Activated naive CD4-positive, alpha-beta T cell treated with anti-CD3 and anti-CD28 coated beads for 36 hours (primary cell): Measurements from ENCODE around the gene DPY19L1. TPM values are rescaled to one million over a fixed set of nuclear protein-coding genes. Genes with fewer than 3 reads are reported as not detected.
"Not testable (repeated sequence)": the region's sequence is repeated elsewhere in the genome, so short reads cannot be mapped to it uniquely, and the experiment has no call there.

ENCODE experiments used
- CTCF ChIA-PET: fragments of 350-600 bp; sonication (Branson Sonifier 250); formaldehyde crosslinking; loops from one replicate; lab custom pipeline; 2021; ENCODE audit warnings: antibody characterized with exemption; lab: Charles Lee
- DNase-seq: peaks from one replicate; pipeline ENCODE4 v3.0.0-alpha.2; 2020
- H3K27ac Mint-ChIP-seq: one replicate; pipeline ENCODE4 v1.8.0; 2021; ENCODE audit warnings: mild to moderate bottlenecking, mixed read lengths
- H3K27me3 Mint-ChIP-seq: one replicate; pipeline ENCODE4 v1.8.0; 2021; ENCODE audit warnings: low read depth, mixed read lengths
- H3K36me3 Mint-ChIP-seq: one replicate; pipeline ENCODE4 v1.8.0; 2021; ENCODE audit warnings: low read depth, mixed read lengths
- H3K4me1 Mint-ChIP-seq: one replicate; pipeline ENCODE4 v1.8.0; 2021; ENCODE audit warnings: low read depth, mixed read lengths
- H3K4me3 Mint-ChIP-seq: one replicate; pipeline ENCODE4 v1.8.0; 2021; ENCODE audit warnings: mild to moderate bottlenecking, moderate library complexity, mixed read lengths
- H3K9me3 Mint-ChIP-seq: one replicate; pipeline ENCODE4 v1.8.0; 2021; ENCODE audit warnings: mixed read lengths
- intact Hi-C: fragments of 100-400 bp; cut with micrococcal nuclease; formaldehyde crosslinking; loops from one replicate; pipeline ENCODE4 v1.15.1; 2023
- total RNA-seq, 2 experiments: library from RNA; stranded (reverse); gene quantifications; one replicate each; pipeline ENCODE4 v1.2.3, GENCODE V29; 2021

DPY19L1 gene
- total RNA-seq, 2 experiments from 2014 or later, result 5.3 to 5.9 TPM

DNA sequence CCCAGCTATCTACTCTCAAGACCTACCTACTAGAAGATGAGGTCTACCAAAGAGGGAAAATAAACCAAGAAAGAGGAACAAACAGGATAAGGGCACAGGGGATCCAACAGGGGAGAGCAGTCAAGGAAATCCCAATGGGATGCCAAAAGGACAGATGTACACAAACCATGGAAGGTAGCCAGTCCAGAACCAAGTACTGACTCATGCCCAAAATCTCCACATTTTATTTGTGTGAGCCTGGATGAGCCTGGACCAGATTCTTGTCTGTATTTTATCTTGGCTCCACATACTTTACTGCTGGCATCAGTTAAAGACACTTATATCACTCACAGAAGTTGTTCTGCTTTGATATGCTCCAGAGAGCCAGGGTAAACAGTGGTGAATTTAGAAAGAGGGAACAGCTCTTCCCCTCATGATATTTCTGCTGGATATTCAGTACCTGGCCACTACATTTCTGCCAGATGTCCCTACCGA, 34.1 kb downstream of the DPY19L1 start:
- H3K27ac Mint-ChIP-seq, H3K4me3 Mint-ChIP-seq, intact Hi-C loops, DNase-seq, H3K27me3 Mint-ChIP-seq, H3K36me3 Mint-ChIP-seq, H3K9me3 Mint-ChIP-seq, CTCF ChIA-PET, H3K4me1 Mint-ChIP-seq: not testable (repeated sequence)

- H3K27ac Mint-ChIP-seq, H3K27me3 Mint-ChIP-seq, H3K9me3 Mint-ChIP-seq, CTCF ChIA-PET, H3K4me1 Mint-ChIP-seq, DNase-seq, H3K36me3 Mint-ChIP-seq, intact Hi-C loops, H3K4me3 Mint-ChIP-seq: not testable (repeated sequence)
Measured at GRCh38 chr7:34998335-34998734, 39.0 kb downstream of the DPY19L1 start.

DNA sequence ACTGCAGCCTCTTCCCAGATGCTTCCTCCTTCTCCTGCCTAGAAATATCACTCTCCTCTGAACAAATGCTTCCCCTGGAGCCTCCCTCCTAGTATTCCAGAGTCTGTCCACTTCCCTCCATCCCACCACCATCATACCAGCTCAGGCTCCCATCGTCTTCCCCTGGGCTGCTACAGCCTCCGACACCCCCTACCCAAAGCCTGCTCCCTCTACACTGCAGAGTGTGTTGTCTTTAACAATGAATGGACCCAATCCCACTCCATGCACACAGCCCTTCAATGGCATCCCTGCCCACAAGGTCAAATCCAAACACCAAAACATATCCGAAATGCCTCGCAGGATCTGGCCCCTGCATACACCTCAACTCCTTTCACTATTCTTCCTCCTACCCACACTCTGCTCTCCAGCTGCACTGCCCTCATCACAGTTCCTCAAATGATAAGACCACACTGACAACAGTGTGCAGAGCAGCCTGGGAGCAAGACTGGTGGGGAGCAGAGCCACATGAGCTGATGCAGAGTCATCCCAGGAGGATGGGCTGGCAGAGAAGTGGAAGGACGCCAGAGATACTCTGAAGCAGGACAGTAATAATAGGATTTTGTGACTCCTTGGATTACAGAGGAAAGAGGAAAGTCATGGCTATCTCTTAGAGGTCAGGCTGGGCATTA, 40.7 kb downstream of the DPY19L1 start:
- DNase-seq, H3K4me3 Mint-ChIP-seq, CTCF ChIA-PET, H3K27ac Mint-ChIP-seq, H3K36me3 Mint-ChIP-seq, intact Hi-C loops, H3K4me1 Mint-ChIP-seq, H3K9me3 Mint-ChIP-seq, H3K27me3 Mint-ChIP-seq: not testable (repeated sequence)

GRCh38 chr7:34995757-34996156, 41.5 kb downstream of the DPY19L1 start:
- CTCF ChIA-PET, result interaction anchor here (0.7 kb wide), 1 partner anchor 16 kb away, joined by 3 read pairs; no protein-coding TSS in a partner anchor
- Mint-ChIP-seq H3K4me1 (peaks cover 7% of the 10 kb centered on the region), H3K4me3 (no peak overlapping the region), H3K27ac (no peak overlapping the region), H3K36me3 (peaks cover 2% of the 10 kb centered on the region), H3K27me3 (no peaks in the 10 kb centered on the region), H3K9me3 (no peaks in the 10 kb centered on the region)
- intact Hi-C loops, result no loop called here
- no peak for DNase-seq

- peak; percentile 34 for DNase-seq
- H3K36me3 Mint-ChIP-seq, result no peaks in the 10 kb centered on the region
- H3K27me3 Mint-ChIP-seq, result no peaks in the 10 kb centered on the region
- H3K27ac Mint-ChIP-seq, result no peak overlapping the region
- no peaks in the 10 kb centered on the region for H3K9me3 Mint-ChIP-seq
- H3K4me3 Mint-ChIP-seq, result no peak overlapping the region
- H3K4me1 Mint-ChIP-seq, result peaks cover 7% of the 10 kb centered on the region
- CTCF ChIA-PET, result interaction anchor here (0.8 kb wide), 1 partner anchor 170 kb away, joined by 3 read pairs; no protein-coding TSS in a partner anchor
- intact Hi-C loops, result loop anchor here (1.0 kb wide), 1 partner anchor 43 kb away; no protein-coding TSS in a partner anchor
Measured at GRCh38 chr7:34991938-34992840, 45.1 kb downstream of the DPY19L1 start.

GRCh38 chr7:34988442-34989125, 48.7 kb downstream of the DPY19L1 start:
- H3K36me3 Mint-ChIP-seq, H3K27me3 Mint-ChIP-seq, H3K4me1 Mint-ChIP-seq, H3K9me3 Mint-ChIP-seq, intact Hi-C loops, CTCF ChIA-PET, H3K27ac Mint-ChIP-seq, H3K4me3 Mint-ChIP-seq, DNase-seq: not testable (repeated sequence)

DNA sequence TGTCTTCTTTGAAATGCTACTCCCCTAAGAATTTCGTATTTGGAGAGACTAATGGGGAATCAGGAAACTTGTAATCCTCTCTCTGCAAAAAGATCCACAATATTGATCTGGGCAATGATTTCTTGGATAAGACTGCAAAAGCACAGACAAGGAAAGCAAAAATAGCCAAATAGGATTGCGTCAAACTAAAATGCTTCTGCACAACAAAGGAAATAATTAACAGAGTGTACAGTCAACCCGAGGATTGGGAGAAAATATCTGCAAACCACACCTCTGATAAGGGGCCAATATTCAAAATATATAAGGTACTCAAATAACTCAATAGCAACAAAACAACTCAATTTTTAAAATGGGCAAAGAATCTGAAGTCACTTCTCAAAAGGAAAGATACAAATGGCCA, 52.1 kb downstream of the DPY19L1 start:
- H3K4me3 Mint-ChIP-seq, DNase-seq, H3K36me3 Mint-ChIP-seq, H3K27ac Mint-ChIP-seq, intact Hi-C loops, CTCF ChIA-PET, H3K4me1 Mint-ChIP-seq, H3K27me3 Mint-ChIP-seq, H3K9me3 Mint-ChIP-seq: not testable (repeated sequence)

DNA sequence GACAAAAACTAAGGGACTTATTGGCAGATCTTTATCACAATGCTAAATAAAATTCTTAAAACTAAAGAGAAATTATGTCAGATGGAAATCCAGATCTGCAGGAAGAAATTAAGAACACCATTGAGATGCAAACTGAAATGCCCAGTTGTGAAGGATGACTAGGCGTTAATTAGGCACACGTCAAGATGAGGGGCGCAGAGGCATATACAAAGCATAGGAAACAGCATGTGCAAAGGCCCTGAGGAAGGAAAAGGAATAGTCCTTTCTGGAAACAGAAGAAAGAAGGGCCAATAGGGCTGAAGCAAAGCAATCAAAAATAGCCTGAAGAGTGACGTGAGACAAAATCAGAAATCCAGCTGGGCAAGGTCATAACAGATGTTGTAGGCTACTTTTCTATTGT, 53.1 kb downstream of the DPY19L1 start:
- H3K9me3 Mint-ChIP-seq, H3K4me3 Mint-ChIP-seq, H3K4me1 Mint-ChIP-seq, H3K27ac Mint-ChIP-seq, CTCF ChIA-PET, H3K36me3 Mint-ChIP-seq, H3K27me3 Mint-ChIP-seq, intact Hi-C loops, DNase-seq: not testable (repeated sequence)

DNA sequence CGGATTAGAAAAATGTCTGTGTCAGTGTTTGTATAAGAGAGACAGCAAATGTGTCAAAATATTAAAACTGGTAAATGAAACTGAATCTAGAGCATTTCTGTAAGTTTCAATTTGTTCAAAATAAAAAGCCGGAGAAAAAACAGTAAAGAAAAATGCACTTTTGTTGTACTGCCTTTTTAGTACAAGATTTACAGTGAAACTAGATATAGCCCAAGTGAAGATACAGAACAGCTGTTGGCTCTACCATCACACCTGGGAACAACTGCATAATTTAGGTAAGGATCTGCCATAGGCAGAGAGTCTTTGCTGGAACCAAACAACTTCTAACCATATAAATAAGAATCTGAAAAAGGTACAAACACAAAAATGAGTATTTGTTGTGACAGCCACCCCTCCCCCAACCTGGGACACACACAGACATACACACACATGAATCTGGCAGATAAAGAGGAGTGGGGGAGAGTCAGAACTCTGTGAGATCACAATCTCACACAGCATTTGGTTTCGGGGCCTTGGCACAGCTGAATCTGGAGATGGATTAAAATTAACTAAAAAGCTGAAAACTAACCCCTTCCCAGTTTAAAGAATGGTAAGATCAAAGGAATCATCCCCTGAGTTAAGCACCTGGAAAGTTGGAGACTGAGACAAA, 54.8 kb downstream of the DPY19L1 start:
- Mint-ChIP-seq H3K9me3 (peaks cover 4% of the 10 kb centered on the region), H3K36me3 (peaks cover 3% of the 10 kb centered on the region), H3K4me3 (no peak overlapping the region), H3K4me1 (no peaks in the 10 kb centered on the region), H3K27ac (no peak overlapping the region), H3K27me3 (no peaks in the 10 kb centered on the region)
- intact Hi-C loops, result no loop called here
- CTCF ChIA-PET, result no interaction called here
- no peak for DNase-seq

DNA sequence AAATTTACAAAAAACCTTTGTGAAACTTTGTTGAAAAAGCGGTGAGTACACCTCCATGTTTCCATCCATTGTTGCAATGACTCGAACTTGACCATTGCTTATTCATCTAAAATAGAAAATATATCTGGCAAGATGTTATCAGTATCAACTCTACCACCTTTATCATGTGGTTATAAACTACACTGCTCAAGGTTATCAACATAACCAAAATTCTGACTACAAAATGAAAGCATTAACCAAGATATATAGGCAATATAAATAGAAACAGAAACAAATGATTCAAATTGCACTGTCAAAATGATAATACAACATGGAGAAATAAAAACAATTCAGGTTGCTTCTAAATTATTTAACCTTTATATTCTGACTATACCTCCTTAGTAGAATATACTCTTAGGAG, 58.2 kb downstream of the DPY19L1 start:
- H3K27me3 Mint-ChIP-seq, DNase-seq, H3K4me1 Mint-ChIP-seq, intact Hi-C loops, CTCF ChIA-PET, H3K36me3 Mint-ChIP-seq, H3K27ac Mint-ChIP-seq, H3K4me3 Mint-ChIP-seq, H3K9me3 Mint-ChIP-seq: not testable (repeated sequence)

DNA sequence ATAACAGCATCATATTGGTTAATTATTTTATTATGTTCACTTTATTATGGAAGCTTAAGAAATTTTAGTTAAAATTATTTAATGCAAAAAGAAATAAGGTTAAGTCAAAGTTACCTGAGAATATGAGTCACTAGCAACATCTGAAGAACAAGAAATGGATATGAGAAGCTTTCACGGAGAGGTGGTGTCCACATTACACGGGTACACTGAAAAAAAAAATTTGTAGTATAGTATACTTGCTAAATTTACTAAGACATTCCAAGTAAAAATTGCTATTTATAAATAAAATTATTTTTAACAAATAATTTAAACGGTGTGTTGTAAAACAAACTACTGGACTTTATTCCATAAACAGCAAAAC, 63.9 kb downstream of the DPY19L1 start:
- H3K4me3 Mint-ChIP-seq, result no peak overlapping the region
- no peak overlapping the region for H3K27ac Mint-ChIP-seq
- H3K9me3 Mint-ChIP-seq, result no peaks in the 10 kb centered on the region
- DNase-seq, result no peak
- H3K4me1 Mint-ChIP-seq, result no peaks in the 10 kb centered on the region
- intact Hi-C loops, result no loop called here
- peaks cover 9% of the 10 kb centered on the region for H3K36me3 Mint-ChIP-seq
- CTCF ChIA-PET, result no interaction called here
- no peaks in the 10 kb centered on the region for H3K27me3 Mint-ChIP-seq

GRCh38 chr7:34972739-34973399, 64.4 kb downstream of the DPY19L1 start:
- intact Hi-C loops, H3K27ac Mint-ChIP-seq, DNase-seq, H3K27me3 Mint-ChIP-seq, H3K36me3 Mint-ChIP-seq, H3K4me1 Mint-ChIP-seq, H3K9me3 Mint-ChIP-seq, CTCF ChIA-PET, H3K4me3 Mint-ChIP-seq: not testable (repeated sequence)
